Activated CD4-positive, alpha-beta T cell treated with anti-CD3 and anti-CD28 coated beads for 1 hour (primary cell): ENCODE measurements around the gene PLA2G6.

Experiments used
- DNase-seq: peaks from one replicate; pipeline ENCODE4 v3.0.0-alpha.2; 2020

PLA2G6 gene

DNA sequence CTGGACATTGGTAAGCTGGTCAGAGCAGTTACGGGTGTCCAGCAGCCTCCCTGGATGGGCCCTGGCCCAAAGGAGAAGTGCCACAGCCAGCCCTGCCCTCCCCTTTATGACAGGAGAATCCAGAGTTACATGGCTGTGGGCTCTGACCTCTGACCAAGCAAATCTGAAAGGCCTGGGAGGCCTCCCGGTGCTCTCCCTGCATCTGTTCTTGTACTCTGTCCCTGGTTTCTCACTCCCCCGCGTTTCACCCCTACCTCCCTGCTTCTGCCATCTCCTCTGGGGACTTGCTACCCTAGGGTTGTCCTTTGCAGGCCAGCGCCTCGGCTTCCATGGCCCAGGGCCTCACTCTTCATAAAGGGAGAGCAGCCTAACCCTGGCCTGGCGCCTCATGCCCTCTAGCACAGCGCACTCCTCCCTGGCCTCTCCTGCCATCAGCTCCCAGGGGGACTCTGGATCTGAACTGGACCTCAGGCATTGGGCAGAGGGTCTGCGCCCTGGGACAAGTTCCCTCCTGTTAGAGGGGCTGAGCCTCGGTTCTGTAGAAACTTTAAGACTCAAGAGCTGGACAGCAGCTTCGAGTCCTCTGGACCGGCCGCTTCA, 113.8 kb downstream of the PLA2G6 start:
- DNase-seq, result no peak

DNA sequence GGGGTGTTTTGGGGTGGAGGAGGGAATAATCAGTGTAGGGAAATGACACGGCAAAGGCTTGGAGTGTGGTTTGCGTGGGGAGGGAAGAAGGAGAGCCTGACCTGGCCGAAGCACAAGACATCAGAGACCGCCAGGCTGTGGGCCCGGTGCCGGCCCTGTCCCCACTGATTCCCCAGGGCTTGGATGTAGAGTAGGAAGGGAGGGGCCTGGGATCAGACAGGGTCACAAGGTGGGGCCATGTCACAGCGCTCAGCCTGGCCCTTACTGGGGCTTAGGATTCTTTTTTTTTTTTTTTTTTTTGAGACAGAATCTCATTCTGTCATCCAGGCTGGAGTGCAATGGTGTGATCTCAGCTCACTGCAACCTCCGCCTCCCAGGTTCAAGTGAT, 114.6 kb downstream of the PLA2G6 start:
- DNase-seq, result no peak

DNA sequence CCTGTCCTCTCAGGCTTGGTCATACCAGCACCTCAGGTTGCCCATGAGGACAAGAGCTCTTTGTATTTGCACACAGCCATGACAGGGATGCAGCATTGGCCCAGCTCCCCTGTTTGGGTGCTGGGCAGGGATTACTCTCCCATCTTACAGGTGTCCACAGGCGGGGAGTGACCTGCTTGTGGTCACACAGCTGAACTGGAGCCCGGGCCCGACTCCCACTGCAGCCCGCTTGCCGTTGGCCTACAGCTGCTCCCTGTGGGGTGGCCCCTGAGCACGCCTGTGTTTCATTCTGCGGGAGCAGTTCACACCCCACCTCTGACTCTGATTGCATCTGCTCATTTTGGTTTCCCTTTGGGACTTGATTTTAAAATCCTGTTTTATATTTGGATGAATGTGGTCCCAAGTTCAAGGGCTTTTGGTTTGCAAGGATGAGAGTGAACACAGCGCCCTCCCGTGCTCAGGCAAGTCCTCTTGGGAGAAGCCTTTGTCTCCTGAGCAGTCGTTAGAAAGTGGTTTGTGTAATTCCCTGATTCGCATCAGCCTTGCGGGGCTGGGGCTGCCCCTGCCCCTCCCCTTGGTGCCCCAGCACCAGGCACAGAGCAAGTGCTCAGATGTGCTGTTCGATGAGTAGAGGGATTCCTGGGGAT, 115.1 kb downstream of the PLA2G6 start:
- no peak for DNase-seq

DNA sequence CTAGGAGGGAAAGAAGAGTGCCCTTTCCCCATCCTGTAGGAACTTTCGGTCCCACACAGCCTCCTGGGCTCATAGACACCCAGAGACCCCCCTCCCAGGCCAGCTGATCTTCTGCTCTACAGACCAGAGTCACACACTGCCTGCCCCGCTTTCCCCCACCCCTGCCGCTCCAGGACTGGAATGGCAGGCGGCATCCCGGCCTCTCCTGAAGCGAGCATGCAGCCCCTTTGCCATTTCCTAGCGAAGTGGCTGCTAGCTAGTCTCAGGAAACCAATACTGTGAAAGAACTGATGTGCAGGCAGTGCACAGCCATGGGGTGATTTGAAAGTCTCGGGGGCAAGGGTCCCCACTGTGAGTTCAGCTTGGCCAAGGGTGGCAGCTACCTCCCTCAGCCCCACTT, 116.1 kb downstream of the PLA2G6 start:
- no peak for DNase-seq

DNA sequence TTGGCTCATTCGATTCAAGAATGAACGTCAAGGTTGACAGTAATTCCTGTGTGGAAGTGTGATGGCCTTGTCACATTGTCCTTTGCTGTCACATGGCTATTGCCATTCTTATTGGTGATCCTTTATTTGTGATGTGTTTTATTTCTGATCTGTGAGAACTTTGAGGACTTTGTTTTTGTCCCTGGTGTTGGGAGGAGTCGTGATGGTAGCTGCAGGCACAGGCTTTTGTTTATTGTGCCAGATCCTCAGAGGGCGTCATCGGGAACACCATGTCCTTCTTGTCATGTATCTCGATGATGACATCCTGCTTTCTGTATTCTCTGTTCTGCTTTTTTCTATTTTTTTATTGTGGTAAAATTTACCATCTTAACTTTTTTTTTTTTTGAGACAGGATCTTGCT, 118.8 kb downstream of the PLA2G6 start:
- no peak for DNase-seq
